ENCODE results near the gene MAPK9.

Gene MAPK9

GRCh38 chr5:180274695-180275094 lies 17.2 kb downstream of the MAPK9 start:
- no peak overlapping the region for H3K9ac ChIP-seq (ENCODE audit: low read length in 2 of 2)
- H3K9me3 ChIP-seq (ENCODE audit: control insufficient read depth in 2 of 2, low read length in 2 of 2): no peaks in the 10 kb centered on the region
- no peaks in the 10 kb centered on the region for H3K4me1 ChIP-seq (ENCODE audit: control insufficient read depth, insufficient read depth, low read length)
- no peaks in the 10 kb centered on the region for H3K27me3 ChIP-seq (ENCODE audit: control insufficient read depth in 1 of 2, insufficient read depth in 2 of 2, low read length in 2 of 2)
- no peak overlapping the region for H3K4me3 ChIP-seq (ENCODE audit: low read length in 2 of 2)
- H3K27ac ChIP-seq (ENCODE audit: low read length): no peak overlapping the region
- peaks cover 21 to 25% of the 10 kb centered on the region in 2 donors for H3K36me3 ChIP-seq (ENCODE audit: control insufficient read depth in 2 of 2, insufficient read depth in 2 of 2, low read length in 2 of 2)

- H3K4me3 ChIP-seq (ENCODE audit: low read length in 2 of 2): no peak overlapping the region
- peaks cover 0 to 6% of the 10 kb centered on the region in 2 donors for H3K9me3 ChIP-seq (ENCODE audit: control insufficient read depth in 2 of 2, low read length in 2 of 2)
- no peak overlapping the region for H3K9ac ChIP-seq (ENCODE audit: low read length in 2 of 2)
- H3K27me3 ChIP-seq (ENCODE audit: control insufficient read depth in 1 of 2, insufficient read depth in 2 of 2, low read length in 2 of 2): no peaks in the 10 kb centered on the region
- H3K36me3 ChIP-seq (ENCODE audit: control insufficient read depth in 2 of 2, insufficient read depth in 2 of 2, low read length in 2 of 2): peaks cover 25 to 30% of the 10 kb centered on the region in 2 donors
- no peak overlapping the region for H3K27ac ChIP-seq (ENCODE audit: low read length)
- H3K4me1 ChIP-seq (ENCODE audit: control insufficient read depth, insufficient read depth, low read length): no peaks in the 10 kb centered on the region
Measured at GRCh38 chr5:180271221-180271620, 20.7 kb downstream of the MAPK9 start.

- peaks cover 33 to 81% of the 10 kb centered on the region in 2 donors for H3K9me3 ChIP-seq (ENCODE audit: control insufficient read depth in 2 of 2, low read length in 2 of 2)
- H3K27ac ChIP-seq (ENCODE audit: low read length): no peak overlapping the region
- H3K27me3 ChIP-seq (ENCODE audit: control insufficient read depth in 1 of 2, insufficient read depth in 2 of 2, low read length in 2 of 2): no peaks in the 10 kb centered on the region
- no peaks in the 10 kb centered on the region for H3K4me1 ChIP-seq (ENCODE audit: control insufficient read depth, insufficient read depth, low read length)
- H3K4me3 ChIP-seq (ENCODE audit: low read length in 2 of 2): peak overlapping the region in 1 of 2 donors; percentile 35
- no peak overlapping the region for H3K9ac ChIP-seq (ENCODE audit: low read length in 2 of 2)
- H3K36me3 ChIP-seq (ENCODE audit: control insufficient read depth in 2 of 2, insufficient read depth in 2 of 2, low read length in 2 of 2): peaks cover 58 to 65% of the 10 kb centered on the region in 2 donors
Measured at GRCh38 chr5:180259260-180259611, 32.6 kb downstream of the MAPK9 start.

GRCh38 chr5:180253036-180253824 lies 38.7 kb downstream of the MAPK9 start:
- Histone ChIP-seq H3K9me3 (ENCODE audit: control insufficient read depth in 2 of 2, low read length in 2 of 2) (peaks cover 17 to 76% of the 10 kb centered on the region in 2 donors), H3K36me3 (ENCODE audit: control insufficient read depth in 2 of 2, insufficient read depth in 2 of 2, low read length in 2 of 2) (peaks cover 35 to 38% of the 10 kb centered on the region in 2 donors), H3K9ac (ENCODE audit: low read length in 2 of 2) (no peak overlapping the region), H3K4me3 (ENCODE audit: low read length in 2 of 2) (no peak overlapping the region), H3K27me3 (ENCODE audit: control insufficient read depth in 1 of 2, insufficient read depth in 2 of 2, low read length in 2 of 2) (no peaks in the 10 kb centered on the region), H3K27ac (ENCODE audit: low read length) (no peak overlapping the region), H3K4me1 (ENCODE audit: control insufficient read depth, insufficient read depth, low read length) (no peaks in the 10 kb centered on the region)

GRCh38 chr5:180251887-180252286 lies 40.0 kb downstream of the MAPK9 start:
- Histone ChIP-seq H3K9ac (ENCODE audit: low read length in 2 of 2) (no peak overlapping the region), H3K36me3 (ENCODE audit: control insufficient read depth in 2 of 2, insufficient read depth in 2 of 2, low read length in 2 of 2) (peaks cover 34 to 44% of the 10 kb centered on the region in 2 donors), H3K4me3 (ENCODE audit: low read length in 2 of 2) (no peak overlapping the region), H3K27ac (ENCODE audit: low read length) (no peak overlapping the region), H3K4me1 (ENCODE audit: control insufficient read depth, insufficient read depth, low read length) (no peaks in the 10 kb centered on the region), H3K27me3 (ENCODE audit: control insufficient read depth in 1 of 2, insufficient read depth in 2 of 2, low read length in 2 of 2) (no peaks in the 10 kb centered on the region), H3K9me3 (ENCODE audit: control insufficient read depth in 2 of 2, low read length in 2 of 2) (peaks cover 11 to 68% of the 10 kb centered on the region in 2 donors)

- Histone ChIP-seq H3K9me3 (ENCODE audit: control insufficient read depth in 2 of 2, low read length in 2 of 2) (peaks cover 11 to 61% of the 10 kb centered on the region in 2 donors), H3K4me1 (ENCODE audit: control insufficient read depth, insufficient read depth, low read length) (no peaks in the 10 kb centered on the region), H3K9ac (ENCODE audit: low read length in 2 of 2) (no peak overlapping the region), H3K27ac (ENCODE audit: low read length) (no peak overlapping the region), H3K27me3 (ENCODE audit: control insufficient read depth in 1 of 2, insufficient read depth in 2 of 2, low read length in 2 of 2) (no peaks in the 10 kb centered on the region), H3K4me3 (ENCODE audit: low read length in 2 of 2) (no peak overlapping the region), H3K36me3 (ENCODE audit: control insufficient read depth in 2 of 2, insufficient read depth in 2 of 2, low read length in 2 of 2) (peaks cover 30 to 39% of the 10 kb centered on the region in 2 donors)
Measured at GRCh38 chr5:180251141-180251540, 40.7 kb downstream of the MAPK9 start.

- Histone ChIP-seq H3K9ac (ENCODE audit: low read length in 2 of 2) (no peak overlapping the region), H3K4me3 (ENCODE audit: low read length in 2 of 2) (no peak overlapping the region), H3K9me3 (ENCODE audit: control insufficient read depth in 2 of 2, low read length in 2 of 2) (peaks cover 7 to 54% of the 10 kb centered on the region in 2 donors), H3K4me1 (ENCODE audit: control insufficient read depth, insufficient read depth, low read length) (no peaks in the 10 kb centered on the region), H3K27me3 (ENCODE audit: control insufficient read depth in 1 of 2, insufficient read depth in 2 of 2, low read length in 2 of 2) (no peaks in the 10 kb centered on the region), H3K27ac (ENCODE audit: low read length) (no peak overlapping the region), H3K36me3 (ENCODE audit: control insufficient read depth in 2 of 2, insufficient read depth in 2 of 2, low read length in 2 of 2) (peaks cover 30 to 39% of the 10 kb centered on the region in 2 donors)
Measured at GRCh38 chr5:180250329-180250728, 41.6 kb downstream of the MAPK9 start.

- Histone ChIP-seq H3K4me1 (ENCODE audit: control insufficient read depth, insufficient read depth, low read length) (no peaks in the 10 kb centered on the region), H3K36me3 (ENCODE audit: control insufficient read depth in 2 of 2, insufficient read depth in 2 of 2, low read length in 2 of 2) (peaks cover 29 to 54% of the 10 kb centered on the region in 2 donors), H3K9me3 (ENCODE audit: control insufficient read depth in 2 of 2, low read length in 2 of 2) (peaks cover 0 to 5% of the 10 kb centered on the region in 2 donors), H3K27me3 (ENCODE audit: control insufficient read depth in 1 of 2, insufficient read depth in 2 of 2, low read length in 2 of 2) (no peaks in the 10 kb centered on the region), H3K9ac (ENCODE audit: low read length in 2 of 2) (no peak overlapping the region), H3K4me3 (ENCODE audit: low read length in 2 of 2) (no peak overlapping the region), H3K27ac (ENCODE audit: low read length) (no peak overlapping the region)
Measured at GRCh38 chr5:180241600-180241999, 50.3 kb downstream of the MAPK9 start.

- Histone ChIP-seq H3K4me3 (ENCODE audit: low read length in 2 of 2) (no peak overlapping the region), H3K4me1 (ENCODE audit: control insufficient read depth, insufficient read depth, low read length) (no peaks in the 10 kb centered on the region), H3K36me3 (ENCODE audit: control insufficient read depth in 2 of 2, insufficient read depth in 2 of 2, low read length in 2 of 2) (peaks cover 39 to 68% of the 10 kb centered on the region in 2 donors), H3K9ac (ENCODE audit: low read length in 2 of 2) (no peak overlapping the region), H3K9me3 (ENCODE audit: control insufficient read depth in 2 of 2, low read length in 2 of 2) (peaks cover 0 to 5% of the 10 kb centered on the region in 2 donors), H3K27me3 (ENCODE audit: control insufficient read depth in 1 of 2, insufficient read depth in 2 of 2, low read length in 2 of 2) (no peaks in the 10 kb centered on the region), H3K27ac (ENCODE audit: low read length) (no peak overlapping the region)
Measured at GRCh38 chr5:180238631-180239030, 53.3 kb downstream of the MAPK9 start.

GRCh38 chr5:180235846-180236245 lies 56.0 kb downstream of the MAPK9 start:
- H3K27ac ChIP-seq (ENCODE audit: low read length): no peak overlapping the region
- H3K4me3 ChIP-seq (ENCODE audit: low read length in 2 of 2): no peak overlapping the region
- no peaks in the 10 kb centered on the region for H3K27me3 ChIP-seq (ENCODE audit: control insufficient read depth in 1 of 2, insufficient read depth in 2 of 2, low read length in 2 of 2)
- H3K9me3 ChIP-seq (ENCODE audit: control insufficient read depth in 2 of 2, low read length in 2 of 2): no peaks in the 10 kb centered on the region
- H3K9ac ChIP-seq (ENCODE audit: low read length in 2 of 2): no peak overlapping the region
- no peaks in the 10 kb centered on the region for H3K4me1 ChIP-seq (ENCODE audit: control insufficient read depth, insufficient read depth, low read length)
- peaks cover 27 to 59% of the 10 kb centered on the region in 2 donors for H3K36me3 ChIP-seq (ENCODE audit: control insufficient read depth in 2 of 2, insufficient read depth in 2 of 2, low read length in 2 of 2)

GRCh38 chr5:180235077-180235476 lies 56.8 kb downstream of the MAPK9 start:
- H3K9me3 ChIP-seq (ENCODE audit: control insufficient read depth in 2 of 2, low read length in 2 of 2): no peaks in the 10 kb centered on the region
- no peaks in the 10 kb centered on the region for H3K4me1 ChIP-seq (ENCODE audit: control insufficient read depth, insufficient read depth, low read length)
- H3K27ac ChIP-seq (ENCODE audit: low read length): no peak overlapping the region
- no peaks in the 10 kb centered on the region for H3K27me3 ChIP-seq (ENCODE audit: control insufficient read depth in 1 of 2, insufficient read depth in 2 of 2, low read length in 2 of 2)
- no peak overlapping the region for H3K9ac ChIP-seq (ENCODE audit: low read length in 2 of 2)
- no peak overlapping the region for H3K4me3 ChIP-seq (ENCODE audit: low read length in 2 of 2)
- peaks cover 27 to 51% of the 10 kb centered on the region in 2 donors for H3K36me3 ChIP-seq (ENCODE audit: control insufficient read depth in 2 of 2, insufficient read depth in 2 of 2, low read length in 2 of 2)

Measured in stomach smooth muscle (tissue), 2 donors.